Suprapubic skin (tissue), 3 donors: ENCODE measurements around the gene ADGRE3.

Experiments
- EP300 ChIP-seq: sonication (generic); formaldehyde crosslinking; IDR thresholded peaks from one replicate; pipeline ENCODE4 v1.6.1; 2017; ENCODE audit warnings: antibody characterized with exemption
- POLR2A ChIP-seq, 2 donors: fragments of 450-650 bp; IDR thresholded peaks; one replicate each; pipeline ENCODE4 v1.6.1; 2017; ENCODE audit warnings: antibody characterized with exemption in 2 of 2, mild to moderate bottlenecking in 2 of 2, moderate library complexity in 2 of 2
- TF ChIP-seq, protein P1 (sequence below), 2 donors: fragments of 200-600 bp in 1 of 2; fragments of 450-650 bp in 1 of 2; sonication (generic) in 1 of 2; IDR thresholded peaks; one replicate each; pipeline ENCODE4 v1.5.1; 2016 to 2019; ENCODE audit warnings: antibody characterized with exemption in 2 of 2, mild to moderate bottlenecking in 1 of 2, moderate library complexity in 1 of 2

DNA sequence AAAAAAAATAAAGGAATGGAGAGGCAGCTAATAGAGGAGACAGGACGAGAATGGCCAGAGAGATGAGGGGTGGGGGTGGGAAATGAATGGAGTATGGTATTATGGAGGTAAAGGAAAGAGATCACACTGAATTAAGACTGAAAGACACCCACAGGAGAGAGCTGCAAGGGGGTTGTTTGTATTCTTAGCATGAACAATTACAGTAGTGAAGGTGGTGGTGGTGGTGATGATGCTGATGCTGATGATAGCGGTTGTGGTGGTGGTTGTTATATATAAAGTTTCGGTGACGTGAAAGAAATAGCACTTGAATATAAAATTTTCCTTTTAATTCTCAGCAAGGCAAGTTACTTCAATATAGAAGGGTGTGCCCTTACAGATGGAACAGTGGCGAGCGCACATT lies 2.8 kb upstream of the ADGRE3 start:
- TF ChIP-seq, protein P1, sequence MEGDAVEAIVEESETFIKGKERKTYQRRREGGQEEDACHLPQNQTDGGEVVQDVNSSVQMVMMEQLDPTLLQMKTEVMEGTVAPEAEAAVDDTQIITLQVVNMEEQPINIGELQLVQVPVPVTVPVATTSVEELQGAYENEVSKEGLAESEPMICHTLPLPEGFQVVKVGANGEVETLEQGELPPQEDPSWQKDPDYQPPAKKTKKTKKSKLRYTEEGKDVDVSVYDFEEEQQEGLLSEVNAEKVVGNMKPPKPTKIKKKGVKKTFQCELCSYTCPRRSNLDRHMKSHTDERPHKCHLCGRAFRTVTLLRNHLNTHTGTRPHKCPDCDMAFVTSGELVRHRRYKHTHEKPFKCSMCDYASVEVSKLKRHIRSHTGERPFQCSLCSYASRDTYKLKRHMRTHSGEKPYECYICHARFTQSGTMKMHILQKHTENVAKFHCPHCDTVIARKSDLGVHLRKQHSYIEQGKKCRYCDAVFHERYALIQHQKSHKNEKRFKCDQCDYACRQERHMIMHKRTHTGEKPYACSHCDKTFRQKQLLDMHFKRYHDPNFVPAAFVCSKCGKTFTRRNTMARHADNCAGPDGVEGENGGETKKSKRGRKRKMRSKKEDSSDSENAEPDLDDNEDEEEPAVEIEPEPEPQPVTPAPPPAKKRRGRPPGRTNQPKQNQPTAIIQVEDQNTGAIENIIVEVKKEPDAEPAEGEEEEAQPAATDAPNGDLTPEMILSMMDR (IDR thresholded peaks at IDR 0.05): no peak
- no peak for TF ChIP-seq POLR2A (IDR thresholded peaks at IDR 0.05)
- no peak for TF ChIP-seq EP300
